HepG2 (cell line): ENCODE data around the gene EPB41.

Experiments used
- FOXA3 ChIP-seq: IDR thresholded peaks from 2 replicates; pipeline ENCODE4 v1.6.1; 2016; ENCODE audit warnings: missing genetic modification reagents, missing compliant biosample characterization
- SP1 ChIP-seq, 2 experiments: fragments of 450-650 bp in 1 of 2; sonication (generic) in 1 of 2; formaldehyde crosslinking in 1 of 2; IDR thresholded peaks; 2 replicates each; pipeline versions ENCODE4 v1.4.0 to v1.6.1; 2016 to 2020; ENCODE audit warnings: missing genetic modification reagents in 1 of 2
- TF ChIP-seq, protein P1 (sequence below): sonication (generic); formaldehyde crosslinking; IDR thresholded peaks from 2 replicates; pipeline ENCODE4 v1.4.0; 2020; ENCODE audit warnings: mild to moderate bottlenecking, missing genetic modification reagents
- TF ChIP-seq, protein P2 (sequence below): sonication (generic); formaldehyde crosslinking; IDR thresholded peaks from 2 replicates; pipeline ENCODE4 v1.5.0; 2020; ENCODE audit warnings: mild to moderate bottlenecking, missing genetic modification reagents, moderate library complexity

DNA sequence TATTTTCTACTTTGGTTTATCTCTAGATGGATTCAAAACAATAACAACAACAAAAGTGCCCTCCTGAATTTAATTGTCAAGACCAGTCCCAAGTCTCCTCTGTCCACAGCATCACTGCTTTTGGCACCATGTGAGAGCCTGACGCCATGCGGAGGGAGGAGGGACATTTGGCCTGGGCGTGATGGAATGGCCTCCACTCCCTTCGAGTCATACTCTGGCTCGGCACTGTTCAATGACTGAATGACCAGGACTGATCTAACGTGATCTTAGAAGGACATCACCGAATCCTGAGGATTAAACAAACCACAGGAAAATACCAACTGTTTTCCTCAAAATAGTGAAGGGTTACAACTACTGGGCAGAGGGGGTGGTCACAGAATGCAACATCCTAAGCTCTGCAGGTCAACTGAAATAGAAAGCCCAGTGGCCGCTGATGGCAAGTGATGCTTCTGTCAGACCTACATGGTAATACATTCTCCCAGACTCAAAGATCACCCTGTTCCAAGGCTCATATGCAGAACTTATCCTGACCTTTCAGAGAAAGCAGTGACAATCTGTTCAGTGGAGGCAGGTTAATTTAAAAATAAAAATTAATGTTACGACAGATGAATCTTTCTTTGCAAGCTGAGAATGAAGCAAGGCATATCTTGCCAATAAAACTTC is 248.2 kb downstream of the EPB41 start:
- TF ChIP-seq SP1 (IDR thresholded peaks at IDR 0.05) (no peak), SP1 (CRISPR knock-in tag; IDR thresholded peaks at IDR 0.05) (no peak), FOXA3 (CRISPR knock-in tag) (no peak)
- TF ChIP-seq, protein P1, sequence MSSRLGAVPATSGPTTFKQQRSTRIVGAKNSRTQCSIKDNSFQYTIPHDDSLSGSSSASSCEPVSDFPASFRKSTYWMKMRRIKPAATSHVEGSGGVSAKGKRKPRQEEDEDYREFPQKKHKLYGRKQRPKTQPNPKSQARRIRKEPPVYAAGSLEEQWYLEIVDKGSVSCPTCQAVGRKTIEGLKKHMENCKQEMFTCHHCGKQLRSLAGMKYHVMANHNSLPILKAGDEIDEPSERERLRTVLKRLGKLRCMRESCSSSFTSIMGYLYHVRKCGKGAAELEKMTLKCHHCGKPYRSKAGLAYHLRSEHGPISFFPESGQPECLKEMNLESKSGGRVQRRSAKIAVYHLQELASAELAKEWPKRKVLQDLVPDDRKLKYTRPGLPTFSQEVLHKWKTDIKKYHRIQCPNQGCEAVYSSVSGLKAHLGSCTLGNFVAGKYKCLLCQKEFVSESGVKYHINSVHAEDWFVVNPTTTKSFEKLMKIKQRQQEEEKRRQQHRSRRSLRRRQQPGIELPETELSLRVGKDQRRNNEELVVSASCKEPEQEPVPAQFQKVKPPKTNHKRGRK (CRISPR knock-in tag): no peak
- TF ChIP-seq, protein P2, sequence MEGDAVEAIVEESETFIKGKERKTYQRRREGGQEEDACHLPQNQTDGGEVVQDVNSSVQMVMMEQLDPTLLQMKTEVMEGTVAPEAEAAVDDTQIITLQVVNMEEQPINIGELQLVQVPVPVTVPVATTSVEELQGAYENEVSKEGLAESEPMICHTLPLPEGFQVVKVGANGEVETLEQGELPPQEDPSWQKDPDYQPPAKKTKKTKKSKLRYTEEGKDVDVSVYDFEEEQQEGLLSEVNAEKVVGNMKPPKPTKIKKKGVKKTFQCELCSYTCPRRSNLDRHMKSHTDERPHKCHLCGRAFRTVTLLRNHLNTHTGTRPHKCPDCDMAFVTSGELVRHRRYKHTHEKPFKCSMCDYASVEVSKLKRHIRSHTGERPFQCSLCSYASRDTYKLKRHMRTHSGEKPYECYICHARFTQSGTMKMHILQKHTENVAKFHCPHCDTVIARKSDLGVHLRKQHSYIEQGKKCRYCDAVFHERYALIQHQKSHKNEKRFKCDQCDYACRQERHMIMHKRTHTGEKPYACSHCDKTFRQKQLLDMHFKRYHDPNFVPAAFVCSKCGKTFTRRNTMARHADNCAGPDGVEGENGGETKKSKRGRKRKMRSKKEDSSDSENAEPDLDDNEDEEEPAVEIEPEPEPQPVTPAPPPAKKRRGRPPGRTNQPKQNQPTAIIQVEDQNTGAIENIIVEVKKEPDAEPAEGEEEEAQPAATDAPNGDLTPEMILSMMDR (CRISPR knock-in tag): no peak
